ENCODE measurements around the gene KLHDC4. TPM values are rescaled to one million over a fixed set of nuclear protein-coding genes. Genes with fewer than 3 reads are reported as not detected.

KLHDC4 gene
- total RNA-seq, 1 donor from 2014 or later, result 87.0 TPM

- DNase-seq (no peak), ATAC-seq (ENCODE audit: low read depth) (no peak)
- H3K4me1 Mint-ChIP-seq, result no peaks in the 10 kb centered on the region
- no peak overlapping the region for H3K27ac Mint-ChIP-seq
- intact Hi-C loops (cut with micrococcal nuclease), result no loop called here
- no peak for TF ChIP-seq CTCF (IDR thresholded peaks at IDR 0.05)
- POLR2A ChIA-PET, result interaction anchor here (0.5 kb wide), 1 partner anchor 332 kb away, joined by 4 read pairs; no protein-coding TSS in a partner anchor
- H3K4me3 Mint-ChIP-seq, result no peak overlapping the region
- H3K36me3 Mint-ChIP-seq (ENCODE audit: low read depth), result peaks cover 48% of the 10 kb centered on the region
- CTCF ChIA-PET, result no interaction called here
- no peaks in the 10 kb centered on the region for H3K27me3 Mint-ChIP-seq
- H3K9me3 Mint-ChIP-seq, result no peaks in the 10 kb centered on the region
Observed at GRCh38 chr16:87741700-87742415, 23.9 kb downstream of the KLHDC4 start.

GRCh38 chr16:87740909-87741424, 24.8 kb downstream of the KLHDC4 start:
- ATAC-seq (ENCODE audit: low read depth), result no peak
- Mint-ChIP-seq H3K4me1 (no peaks in the 10 kb centered on the region), H3K27ac (no peak overlapping the region), H3K36me3 (ENCODE audit: low read depth) (peaks cover 46% of the 10 kb centered on the region), H3K9me3 (no peaks in the 10 kb centered on the region), H3K4me3 (no peak overlapping the region), H3K27me3 (no peaks in the 10 kb centered on the region)
- intact Hi-C loops (cut with micrococcal nuclease), result no loop called here
- ChIA-PET POLR2A (interaction anchor here (0.6 kb wide), 1 partner anchor 27 kb away, joined by 4 read pairs; no protein-coding TSS in a partner anchor), CTCF (no interaction called here)
- no peak for TF ChIP-seq CTCF (IDR thresholded peaks at IDR 0.05)
- DNase-seq, result no peak

GRCh38 chr16:87740441-87740840, 25.3 kb downstream of the KLHDC4 start:
- Mint-ChIP-seq H3K36me3 (ENCODE audit: low read depth) (peaks cover 46% of the 10 kb centered on the region), H3K27ac (no peak overlapping the region), H3K4me3 (no peak overlapping the region), H3K27me3 (no peaks in the 10 kb centered on the region), H3K4me1 (no peaks in the 10 kb centered on the region), H3K9me3 (no peaks in the 10 kb centered on the region)
- ChIA-PET POLR2A (interaction anchor here (0.6 kb wide), 1 partner anchor 27 kb away, joined by 4 read pairs; no protein-coding TSS in a partner anchor), CTCF (no interaction called here)
- intact Hi-C loops (cut with micrococcal nuclease), result no loop called here
- DNase-seq, result no peak
- no peak for TF ChIP-seq CTCF (IDR thresholded peaks at IDR 0.05)
- ATAC-seq (ENCODE audit: low read depth), result no peak

DNA sequence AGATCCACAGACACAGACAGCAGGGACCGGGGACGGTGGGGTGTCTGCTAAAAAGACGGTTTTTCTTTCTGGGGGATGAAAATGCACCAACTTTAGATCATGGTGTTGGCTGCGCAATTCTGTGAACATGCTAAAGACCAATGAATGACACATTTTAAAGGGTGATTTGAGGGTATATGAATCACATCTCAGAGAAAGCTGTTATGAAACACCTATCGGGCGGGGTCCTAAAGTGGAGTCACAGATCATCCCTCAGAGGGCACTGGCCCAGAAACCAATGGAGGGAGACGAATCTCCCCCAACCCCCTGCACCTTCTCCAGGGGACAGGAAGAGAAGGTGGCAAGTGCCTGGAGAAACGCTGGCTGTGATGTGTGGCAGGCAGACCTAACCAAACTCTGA, 26.0 kb downstream of the KLHDC4 start:
- intact Hi-C loops (cut with micrococcal nuclease), result no loop called here
- Mint-ChIP-seq H3K9me3 (no peaks in the 10 kb centered on the region), H3K36me3 (ENCODE audit: low read depth) (peaks cover 41% of the 10 kb centered on the region), H3K4me3 (no peak overlapping the region), H3K4me1 (no peaks in the 10 kb centered on the region), H3K27me3 (no peaks in the 10 kb centered on the region), H3K27ac (no peak overlapping the region)
- DNase-seq, result no peak
- TF ChIP-seq CTCF (IDR thresholded peaks at IDR 0.05), result no peak
- CTCF ChIA-PET, result no interaction called here
- no peak for ATAC-seq (ENCODE audit: low read depth)
- POLR2A ChIA-PET, result no interaction called here

GRCh38 chr16:87736008-87736382, 29.8 kb downstream of the KLHDC4 start:
- intact Hi-C loops (cut with micrococcal nuclease), result no loop called here
- ChIA-PET CTCF (no interaction called here), POLR2A (no interaction called here)
- ATAC-seq (ENCODE audit: low read depth) (no peak), DNase-seq (no peak)
- no peaks in the 10 kb centered on the region for H3K9me3 Mint-ChIP-seq
- peaks cover 39% of the 10 kb centered on the region for H3K36me3 Mint-ChIP-seq (ENCODE audit: low read depth)
- no peaks in the 10 kb centered on the region for H3K27me3 Mint-ChIP-seq
- H3K4me1 Mint-ChIP-seq, result no peaks in the 10 kb centered on the region
- no peak overlapping the region for H3K27ac Mint-ChIP-seq
- no peak overlapping the region for H3K4me3 Mint-ChIP-seq
- no peak for TF ChIP-seq CTCF (IDR thresholded peaks at IDR 0.05)

All from activated B cell treated with CpG ODN at 0.5 μM for 24 hours (primary cell).